Astrocyte (in vitro differentiated cells and primary cell): Measurements from ENCODE around the gene MLPH. TPM values are rescaled to one million over a fixed set of nuclear protein-coding genes. Genes with fewer than 3 reads are reported as not detected.
"Not testable (repeated sequence)": the region's sequence is repeated elsewhere in the genome, so short reads cannot be mapped to it uniquely, and the experiment has no call there.

Experiments
- DNase-seq: peaks from one replicate; pipeline ENCODE4 v3.0.0-alpha.2; 2010; ENCODE audit warnings: low read depth
- FAIRE-seq: peaks from 2 replicates; lab custom pipeline; 2011; peaks lifted over from hg19 to GRCh38; lab: Jason Lieb, UNC
- H2AFZ ChIP-seq: 2 replicates; pipeline ENCODE4 v1.6.0; 2012; ENCODE audit warnings: low read depth, low read length, inconsistent platforms
- H3K27ac ChIP-seq: 2 replicates; pipeline ENCODE4 v1.5.1; 2011; ENCODE audit warnings: low read depth, low read length, inconsistent platforms
- H3K27me3 ChIP-seq: 2 replicates; pipeline ENCODE4 v1.6.0; 2011; ENCODE audit warnings: low read length, inconsistent platforms; ENCODE audit not compliant: insufficient read depth
- H3K36me3 ChIP-seq: 2 replicates; pipeline ENCODE4 v1.5.1; 2011; ENCODE audit warnings: low read length, inconsistent platforms; ENCODE audit not compliant: insufficient read depth
- H3K4me1 ChIP-seq: 2 replicates; pipeline ENCODE4 v1.5.1; 2011; ENCODE audit warnings: low read length, inconsistent platforms; ENCODE audit not compliant: insufficient read depth
- H3K4me2 ChIP-seq: 2 replicates; pipeline ENCODE4 v1.6.0; 2012; ENCODE audit warnings: low read length, inconsistent platforms
- H3K4me3 ChIP-seq: 2 replicates; pipeline ENCODE4 v1.5.1; 2011; ENCODE audit warnings: low read depth, mild to moderate bottlenecking, low read length, inconsistent platforms; ENCODE audit not compliant: insufficient read depth
- H3K79me2 ChIP-seq: 2 replicates; pipeline ENCODE4 v1.6.0; 2012; ENCODE audit warnings: mild to moderate bottlenecking, low read length, inconsistent platforms; ENCODE audit not compliant: insufficient read depth
- H3K9ac ChIP-seq: 2 replicates; pipeline ENCODE4 v1.6.0; 2012; ENCODE audit warnings: mild to moderate bottlenecking, low read length, inconsistent platforms
- H3K9me3 ChIP-seq: 2 replicates; pipeline ENCODE4 v1.5.1; 2012; ENCODE audit warnings: low read depth, mild to moderate bottlenecking, low read length, inconsistent platforms; ENCODE audit not compliant: insufficient read depth
- H4K20me1 ChIP-seq: 2 replicates; pipeline ENCODE4 v1.6.0; 2012; ENCODE audit warnings: low read length, inconsistent platforms; ENCODE audit not compliant: insufficient read depth
- H3K27ac Mint-ChIP-seq: one replicate; pipeline ENCODE4 v1.8.0; 2021; ENCODE audit warnings: mild to moderate bottlenecking, mixed read lengths; ENCODE audit not compliant: unreplicated experiment
- H3K27me3 Mint-ChIP-seq: one replicate; pipeline ENCODE4 v1.8.0; 2021; ENCODE audit warnings: low read depth, mixed read lengths; ENCODE audit not compliant: unreplicated experiment
- H3K36me3 Mint-ChIP-seq: one replicate; pipeline ENCODE4 v1.8.0; 2021; ENCODE audit warnings: low read depth, mixed read lengths; ENCODE audit not compliant: unreplicated experiment
- H3K4me1 Mint-ChIP-seq: one replicate; pipeline ENCODE4 v1.8.0; 2021; ENCODE audit warnings: low read depth, mixed read lengths; ENCODE audit not compliant: unreplicated experiment
- H3K4me3 Mint-ChIP-seq: one replicate; pipeline ENCODE4 v1.8.0; 2021; ENCODE audit warnings: mild to moderate bottlenecking, moderate library complexity, mixed read lengths; ENCODE audit not compliant: unreplicated experiment
- H3K9me3 Mint-ChIP-seq: one replicate; pipeline ENCODE4 v1.8.0; 2021; ENCODE audit warnings: mild to moderate bottlenecking, mixed read lengths; ENCODE audit not compliant: unreplicated experiment
- EZH2 ChIP-seq: IDR thresholded peaks from 2 replicates; pipeline ENCODE4 v1.6.1; 2012; ENCODE audit warnings: mild to moderate bottlenecking, low read length, inconsistent platforms; ENCODE audit not compliant: insufficient read depth
- total RNA-seq: library from RNA; stranded (reverse); gene quantifications from 2 replicates; pipeline ENCODE4 v1.2.1, GENCODE V29; 2021
- TF ChIP-seq, protein P1 (sequence below): IDR thresholded peaks from 2 replicates; pipeline ENCODE4 v1.5.1; 2011; ENCODE audit warnings: low read depth, mild to moderate bottlenecking, inconsistent platforms, low read length, moderate library complexity; ENCODE audit not compliant: insufficient read depth

MLPH gene
- total RNA-seq, 1 donor from 2014 or later: 14.2 TPM

DNA sequence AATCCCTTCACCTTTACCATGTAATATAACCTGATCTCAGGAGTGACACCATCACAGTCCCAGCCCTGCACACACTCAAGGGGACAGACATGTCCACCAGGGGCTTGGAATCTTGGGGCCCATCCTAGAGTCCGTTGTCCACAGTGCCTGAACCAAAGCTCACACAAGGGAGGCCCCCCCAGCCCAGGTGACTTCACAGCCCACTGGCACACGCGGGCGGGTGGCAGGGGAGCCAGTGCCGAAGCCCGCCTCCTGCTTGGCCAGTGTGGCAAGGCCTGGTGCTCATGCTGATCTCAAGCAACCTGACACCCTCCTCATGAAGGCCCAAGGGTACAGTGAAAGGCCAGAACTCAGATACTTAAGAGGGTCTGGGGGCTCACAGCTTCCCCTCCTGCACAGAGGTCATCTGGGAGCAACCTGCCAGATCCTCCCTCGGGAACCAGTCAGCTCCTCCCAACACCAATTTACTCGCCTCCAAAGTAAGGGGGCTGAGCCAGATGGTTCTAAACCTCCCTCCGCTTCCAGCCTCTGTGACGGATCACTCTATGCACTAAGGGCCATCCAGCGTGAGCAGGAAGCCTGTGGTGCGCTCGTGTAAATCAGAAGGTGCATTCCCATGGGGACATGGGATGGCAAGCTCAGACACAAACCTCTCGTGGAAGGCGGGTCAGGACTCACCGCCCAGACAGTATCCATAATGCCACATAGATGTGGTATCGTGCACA lies 106.7 kb downstream of the MLPH start:
- Histone ChIP-seq H4K20me1 (no peaks in the 10 kb centered on the region), H3K9ac (no peak overlapping the region), H3K79me2 (no peaks in the 10 kb centered on the region), H3K4me2 (no peak overlapping the region), H3K9me3 (no peaks in the 10 kb centered on the region), H3K4me1 (peaks cover 24% of the 10 kb centered on the region), H3K36me3 (no peaks in the 10 kb centered on the region), H3K4me3 (no peak overlapping the region), H3K27me3 (no peaks in the 10 kb centered on the region), H2AFZ (no peak overlapping the region), H3K27ac (no peak overlapping the region)
- no peak for DNase-seq
- peaks cover 12% of the 10 kb centered on the region for H3K27me3 Mint-ChIP-seq
- FAIRE-seq: no peak
- no peaks in the 10 kb centered on the region for H3K9me3 Mint-ChIP-seq
- peaks cover 3% of the 10 kb centered on the region for H3K36me3 Mint-ChIP-seq
- H3K4me3 Mint-ChIP-seq: no peak overlapping the region
- no peak for TF ChIP-seq EZH2
- TF ChIP-seq, protein P1, sequence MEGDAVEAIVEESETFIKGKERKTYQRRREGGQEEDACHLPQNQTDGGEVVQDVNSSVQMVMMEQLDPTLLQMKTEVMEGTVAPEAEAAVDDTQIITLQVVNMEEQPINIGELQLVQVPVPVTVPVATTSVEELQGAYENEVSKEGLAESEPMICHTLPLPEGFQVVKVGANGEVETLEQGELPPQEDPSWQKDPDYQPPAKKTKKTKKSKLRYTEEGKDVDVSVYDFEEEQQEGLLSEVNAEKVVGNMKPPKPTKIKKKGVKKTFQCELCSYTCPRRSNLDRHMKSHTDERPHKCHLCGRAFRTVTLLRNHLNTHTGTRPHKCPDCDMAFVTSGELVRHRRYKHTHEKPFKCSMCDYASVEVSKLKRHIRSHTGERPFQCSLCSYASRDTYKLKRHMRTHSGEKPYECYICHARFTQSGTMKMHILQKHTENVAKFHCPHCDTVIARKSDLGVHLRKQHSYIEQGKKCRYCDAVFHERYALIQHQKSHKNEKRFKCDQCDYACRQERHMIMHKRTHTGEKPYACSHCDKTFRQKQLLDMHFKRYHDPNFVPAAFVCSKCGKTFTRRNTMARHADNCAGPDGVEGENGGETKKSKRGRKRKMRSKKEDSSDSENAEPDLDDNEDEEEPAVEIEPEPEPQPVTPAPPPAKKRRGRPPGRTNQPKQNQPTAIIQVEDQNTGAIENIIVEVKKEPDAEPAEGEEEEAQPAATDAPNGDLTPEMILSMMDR: no peak
- peaks cover 10% of the 10 kb centered on the region for H3K4me1 Mint-ChIP-seq
- no peak overlapping the region for H3K27ac Mint-ChIP-seq

DNA sequence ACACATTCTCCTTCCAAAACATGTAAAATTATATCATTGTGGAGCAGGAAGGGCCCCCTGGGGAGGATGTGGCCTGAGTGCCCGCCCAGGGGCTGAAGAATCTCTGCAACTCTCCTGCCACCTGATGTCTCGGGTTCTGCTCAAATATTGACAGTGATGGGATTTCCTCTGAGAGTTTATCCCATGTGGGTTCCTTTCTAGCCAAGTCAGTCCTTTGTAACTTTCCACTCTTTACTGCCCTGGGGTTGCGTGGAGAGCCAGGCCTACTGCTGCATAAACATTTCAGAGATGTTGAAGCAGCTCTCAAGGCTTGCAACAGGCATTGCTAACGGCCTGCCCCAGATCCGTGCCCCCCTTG lies 107.4 kb downstream of the MLPH start:
- H3K27ac ChIP-seq: no peak overlapping the region
- H3K4me2 ChIP-seq: no peak overlapping the region
- peaks cover 16% of the 10 kb centered on the region for H3K27me3 Mint-ChIP-seq
- no peaks in the 10 kb centered on the region for H4K20me1 ChIP-seq
- no peak for FAIRE-seq
- H3K9ac ChIP-seq: no peak overlapping the region
- TF ChIP-seq EZH2: no peak
- TF ChIP-seq, protein P1: no peak
- no peak for DNase-seq
- no peaks in the 10 kb centered on the region for H3K9me3 Mint-ChIP-seq
- H3K4me3 Mint-ChIP-seq: no peak overlapping the region
- H3K9me3 ChIP-seq: no peaks in the 10 kb centered on the region
- no peaks in the 10 kb centered on the region for H3K27me3 ChIP-seq
- no peak overlapping the region for H3K4me3 ChIP-seq
- peaks cover 3% of the 10 kb centered on the region for H3K36me3 Mint-ChIP-seq
- H3K27ac Mint-ChIP-seq: peak overlapping the region; percentile 16
- no peaks in the 10 kb centered on the region for H3K79me2 ChIP-seq
- no peaks in the 10 kb centered on the region for H3K36me3 ChIP-seq
- peaks cover 10% of the 10 kb centered on the region for H3K4me1 Mint-ChIP-seq
- no peak overlapping the region for H2AFZ ChIP-seq
- H3K4me1 ChIP-seq: peaks cover 24% of the 10 kb centered on the region

DNA sequence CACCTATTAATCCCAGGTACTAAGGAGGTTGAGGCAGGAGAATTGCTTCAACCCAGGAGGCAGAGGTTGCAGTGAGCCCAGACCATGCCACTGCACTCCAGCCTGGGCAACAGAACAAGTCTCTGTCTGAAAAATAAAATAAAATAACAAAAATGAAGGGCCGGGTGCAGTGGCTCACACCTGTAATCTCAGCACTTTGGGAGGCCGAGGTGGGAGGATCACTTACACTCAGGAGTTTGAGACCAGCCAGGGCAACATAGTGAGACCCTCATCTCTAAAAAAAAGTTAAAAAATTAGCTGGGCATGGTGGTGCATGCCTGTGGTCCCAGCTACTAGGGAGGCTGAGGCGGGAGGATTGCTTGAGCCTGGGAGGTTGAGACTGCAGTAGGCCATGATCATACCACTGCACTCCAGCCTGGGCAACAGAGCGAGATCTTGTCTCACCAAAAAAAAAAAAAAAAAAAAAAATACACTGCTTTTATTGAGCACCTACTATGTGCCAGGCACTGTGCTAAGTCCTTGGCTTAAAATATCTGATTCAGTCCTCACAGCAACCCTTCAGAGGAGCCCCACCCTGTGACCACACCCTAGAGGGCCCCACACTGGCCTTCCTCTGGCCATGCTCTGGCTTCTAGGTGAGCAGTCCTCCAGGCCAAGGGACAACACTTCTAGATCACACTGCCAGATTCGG lies 108.9 kb downstream of the MLPH start:
- H3K9ac ChIP-seq, H4K20me1 ChIP-seq, H3K9me3 ChIP-seq, H3K79me2 ChIP-seq, H3K9me3 Mint-ChIP-seq, H3K36me3 ChIP-seq, DNase-seq, H2AFZ ChIP-seq, H3K4me3 Mint-ChIP-seq, H3K4me2 ChIP-seq, FAIRE-seq, H3K27ac ChIP-seq, H3K36me3 Mint-ChIP-seq, H3K4me3 ChIP-seq, H3K27me3 ChIP-seq, H3K4me1 Mint-ChIP-seq: not testable (repeated sequence)
- Mint-ChIP-seq H3K27ac (peak overlapping the region; percentile 12), H3K27me3 (peaks cover 25% of the 10 kb centered on the region)
- peaks cover 13% of the 10 kb centered on the region for H3K4me1 ChIP-seq
